Muscle layer of duodenum (tissue), 2 donors: ENCODE measurements around the gene FRMPD1.
A peak's percentile ranks its signal among the peaks of the same experiment; 100 is the strongest.

Experiments used
- H3K27ac ChIP-seq: one replicate; pipeline ENCODE4 v1.7.0; 2013; ENCODE audit warnings: mild to moderate bottlenecking, low read length
- H3K27me3 ChIP-seq: one replicate; pipeline ENCODE4 v1.7.0; 2013; ENCODE audit warnings: low read depth, mild to moderate bottlenecking, control low read depth, low read length
- H3K36me3 ChIP-seq, 2 donors: one replicate each; pipeline ENCODE4 v1.7.0; 2013; ENCODE audit warnings: low read length in 2 of 2, control low read depth in 1 of 2, mild to moderate bottlenecking in 1 of 2; ENCODE audit not compliant: insufficient read depth in 2 of 2, control insufficient read depth in 1 of 2
- H3K4me1 ChIP-seq, 2 donors: one replicate each; pipeline ENCODE4 v1.7.0; 2013; ENCODE audit warnings: low read length in 2 of 2, mild to moderate bottlenecking in 2 of 2, control low read depth in 1 of 2, moderate library complexity in 1 of 2; ENCODE audit not compliant: insufficient read depth in 2 of 2, control insufficient read depth in 1 of 2
- H3K4me3 ChIP-seq, 2 donors: one replicate each; pipeline ENCODE4 v1.7.0; 2013; ENCODE audit warnings: low read length in 2 of 2, low read depth in 1 of 2, mild to moderate bottlenecking in 1 of 2
- H3K9me3 ChIP-seq, 2 donors: one replicate each; pipeline ENCODE4 v1.7.0; 2013; ENCODE audit warnings: low read length in 2 of 2, control low read depth in 1 of 2, mild to moderate bottlenecking in 1 of 2; ENCODE audit not compliant: control insufficient read depth in 1 of 2
- donor health status: healthy.

FRMPD1 gene

GRCh38 chr9:37636511-37637448, 14.0 kb upstream of the FRMPD1 start:
- no peaks in the 10 kb centered on the region for H3K27me3 ChIP-seq
- no peak overlapping the region for H3K27ac ChIP-seq
- no peaks in the 10 kb centered on the region for H3K36me3 ChIP-seq
- H3K4me3 ChIP-seq = no peak overlapping the region
- H3K9me3 ChIP-seq = no peaks in the 10 kb centered on the region
- H3K4me1 ChIP-seq = no peaks in the 10 kb centered on the region

- Histone ChIP-seq H3K27me3 (no peaks in the 10 kb centered on the region), H3K9me3 (no peaks in the 10 kb centered on the region), H3K27ac (no peak overlapping the region), H3K4me3 (no peak overlapping the region), H3K36me3 (no peaks in the 10 kb centered on the region), H3K4me1 (no peaks in the 10 kb centered on the region)
These were observed 11.5 kb upstream of the FRMPD1 start for GRCh38 chr9:37639109-37639762.

GRCh38 chr9:37639841-37640240, 10.9 kb upstream of the FRMPD1 start:
- Histone ChIP-seq H3K4me3 (no peak overlapping the region), H3K27ac (no peak overlapping the region), H3K36me3 (no peaks in the 10 kb centered on the region), H3K4me1 (no peaks in the 10 kb centered on the region), H3K27me3 (peaks cover 5% of the 10 kb centered on the region), H3K9me3 (no peaks in the 10 kb centered on the region)

GRCh38 chr9:37640246-37640645, 10.5 kb upstream of the FRMPD1 start:
- no peak overlapping the region for H3K27ac ChIP-seq

GRCh38 chr9:37641331-37641730, 9.4 kb upstream of the FRMPD1 start:
- no peaks in the 10 kb centered on the region for H3K9me3 ChIP-seq
- H3K4me1 ChIP-seq = no peaks in the 10 kb centered on the region
- peaks cover 5% of the 10 kb centered on the region for H3K27me3 ChIP-seq
- no peaks in the 10 kb centered on the region for H3K36me3 ChIP-seq
- no peak overlapping the region for H3K27ac ChIP-seq
- no peak overlapping the region for H3K4me3 ChIP-seq

More at GRCh38 chr9:37640246-37640645, 10.5 kb upstream of the FRMPD1 start:
- H3K27me3 ChIP-seq = peaks cover 5% of the 10 kb centered on the region
- H3K4me3 ChIP-seq = no peak overlapping the region
- no peaks in the 10 kb centered on the region for H3K36me3 ChIP-seq
- H3K9me3 ChIP-seq = no peaks in the 10 kb centered on the region
- H3K4me1 ChIP-seq = no peaks in the 10 kb centered on the region

- Histone ChIP-seq H3K9me3 (no peaks in the 10 kb centered on the region), H3K4me1 (no peaks in the 10 kb centered on the region), H3K27me3 (peaks cover 5% of the 10 kb centered on the region), H3K36me3 (no peaks in the 10 kb centered on the region), H3K27ac (no peak overlapping the region), H3K4me3 (no peak overlapping the region)
These were observed 7.5 kb upstream of the FRMPD1 start for GRCh38 chr9:37643214-37643613.

- peaks cover 0 to 1% of the 10 kb centered on the region in 2 donors for H3K4me1 ChIP-seq
- H3K27ac ChIP-seq = no peak overlapping the region
- H3K27me3 ChIP-seq = peaks cover 5% of the 10 kb centered on the region
- no peaks in the 10 kb centered on the region for H3K36me3 ChIP-seq
- H3K9me3 ChIP-seq = no peaks in the 10 kb centered on the region
- no peak overlapping the region for H3K4me3 ChIP-seq
These were observed 4.7 kb upstream of the FRMPD1 start for GRCh38 chr9:37645903-37646506.

GRCh38 chr9:37650299-37650872, 368 bp upstream of the FRMPD1 start:
- Histone ChIP-seq H3K27me3 (peaks cover 17% of the 10 kb centered on the region), H3K4me3 (peak overlapping the region in 1 of 2 donors; percentile 33), H3K4me1 (peaks cover 0 to 8% of the 10 kb centered on the region in 2 donors), H3K9me3 (no peaks in the 10 kb centered on the region), H3K36me3 (no peaks in the 10 kb centered on the region), H3K27ac (no peak overlapping the region)

- H3K4me3 ChIP-seq = no peak overlapping the region
- peaks cover 22% of the 10 kb centered on the region for H3K27me3 ChIP-seq
- no peaks in the 10 kb centered on the region for H3K9me3 ChIP-seq
- H3K27ac ChIP-seq = no peak overlapping the region
- no peaks in the 10 kb centered on the region for H3K36me3 ChIP-seq
- H3K4me1 ChIP-seq = peaks cover 0 to 8% of the 10 kb centered on the region in 2 donors
These were observed 1.5 kb downstream of the FRMPD1 start for GRCh38 chr9:37652261-37652660.

GRCh38 chr9:37653385-37653784, 2.6 kb downstream of the FRMPD1 start:
- H3K27me3 ChIP-seq = peaks cover 22% of the 10 kb centered on the region
- H3K9me3 ChIP-seq = no peaks in the 10 kb centered on the region
- peaks cover 0 to 8% of the 10 kb centered on the region in 2 donors for H3K4me1 ChIP-seq

GRCh38 chr9:37656936-37657335, 6.2 kb downstream of the FRMPD1 start:
- Histone ChIP-seq H3K27ac (no peak overlapping the region), H3K36me3 (no peaks in the 10 kb centered on the region), H3K27me3 (peaks cover 14% of the 10 kb centered on the region), H3K4me1 (no peaks in the 10 kb centered on the region), H3K4me3 (no peak overlapping the region), H3K9me3 (no peaks in the 10 kb centered on the region)

More at GRCh38 chr9:37653385-37653784, 2.6 kb downstream of the FRMPD1 start:
- H3K4me3 ChIP-seq = no peak overlapping the region
- no peaks in the 10 kb centered on the region for H3K36me3 ChIP-seq
- H3K27ac ChIP-seq = no peak overlapping the region
